GM18502 (cell line): ENCODE data around the gene THSD4.

Source experiments
- ATAC-seq: cut with Tn5 transposase; IDR thresholded peaks from one replicate; pipeline ENCODE4 v1.9.1; 2021; ENCODE audit warnings: mild to moderate bottlenecking; ENCODE audit not compliant: unreplicated experiment, poor library complexity

The THSD4 gene

GRCh38 chr15:71114887-71115566 lies at the start of gene THSD4:
Gene THSD4 (plus strand): TSS chr15:71115471.
- peak; percentile 83 for ATAC-seq

- no peak for ATAC-seq
Measured at GRCh38 chr15:71066983-71067382, 48.3 kb upstream of the THSD4 start.

- ATAC-seq: no peak
Measured at GRCh38 chr15:71069693-71070092, 45.6 kb upstream of the THSD4 start.

GRCh38 chr15:71071529-71071928 lies 43.7 kb upstream of the THSD4 start:
- ATAC-seq: no peak

- ATAC-seq: no peak
Measured at GRCh38 chr15:71072423-71072822, 42.8 kb upstream of the THSD4 start.

- ATAC-seq: no peak
Measured at GRCh38 chr15:71078506-71079207, 36.6 kb upstream of the THSD4 start.

GRCh38 chr15:71079208-71080044 lies 35.8 kb upstream of the THSD4 start:
- no peak for ATAC-seq

GRCh38 chr15:71080166-71080565 lies 35.1 kb upstream of the THSD4 start:
- no peak for ATAC-seq

- ATAC-seq: no peak
Measured at GRCh38 chr15:71080705-71081104, 34.6 kb upstream of the THSD4 start.

GRCh38 chr15:71082803-71083202 lies 32.5 kb upstream of the THSD4 start:
- ATAC-seq: no peak

- ATAC-seq: no peak
Measured at GRCh38 chr15:71083349-71083748, 31.9 kb upstream of the THSD4 start.

- ATAC-seq: no peak
Measured at GRCh38 chr15:71084264-71084663, 31.0 kb upstream of the THSD4 start.

- ATAC-seq: no peak
Measured at GRCh38 chr15:71085809-71086208, 29.5 kb upstream of the THSD4 start.

GRCh38 chr15:71088155-71088554 lies 27.1 kb upstream of the THSD4 start:
- no peak for ATAC-seq

GRCh38 chr15:71088683-71089082 lies 26.6 kb upstream of the THSD4 start:
- no peak for ATAC-seq

GRCh38 chr15:71089801-71090200 lies 25.5 kb upstream of the THSD4 start:
- no peak for ATAC-seq

- no peak for ATAC-seq
Measured at GRCh38 chr15:71091601-71092000, 23.7 kb upstream of the THSD4 start.

- no peak for ATAC-seq
Measured at GRCh38 chr15:71092056-71092600, 23.1 kb upstream of the THSD4 start.

- ATAC-seq: no peak
Measured at GRCh38 chr15:71093054-71094024, 21.9 kb upstream of the THSD4 start.

GRCh38 chr15:71094137-71094536 lies 21.1 kb upstream of the THSD4 start:
- no peak for ATAC-seq
